CD4-positive, alpha-beta T cell (primary cell): ENCODE results near the gene MXRA5. TPM values are rescaled to one million over a fixed set of nuclear protein-coding genes. Genes with fewer than 3 reads are reported as not detected.

Experiments used
- ATAC-seq: fragments of 200-7000 bp; cut with Tn5 transposase; one replicate; pipeline ENCODE4 v1.10.0; 2022; ENCODE audit warnings: mild to moderate bottlenecking; ENCODE audit not compliant: poor library complexity
- CTCF ChIA-PET: fragments of 350-600 bp; sonication (Branson Sonifier 250); formaldehyde crosslinking; loops from one replicate; lab custom pipeline; 2021; ENCODE audit warnings: antibody characterized with exemption, inconsistent platforms; lab: Charles Lee
- POLR2A ChIA-PET: fragments of 350-600 bp; sonication (Branson Sonifier 250); formaldehyde crosslinking; loops from one replicate; lab custom pipeline; 2021; ENCODE audit warnings: antibody characterized with exemption, inconsistent platforms; lab: Charles Lee
- DNase-seq, 14 experiments: peaks; one replicate each; pipeline ENCODE4 v3.0.0-alpha.2; 2013 to 2020; ENCODE audit warnings: mixed read lengths in 2 of 14
- H3K27ac ChIP-seq, 2 donors: one replicate each; pipeline versions ENCODE4 v1.5.1 to v1.7.0; 2013; ENCODE audit warnings: low read length in 2 of 2, low read depth in 1 of 2, mild to moderate bottlenecking in 1 of 2
- H3K27me3 ChIP-seq, 2 experiments: 1 replicate in 1 of 2; 2 replicates in 1 of 2; pipeline versions ENCODE4 v1.6.1 to v1.7.0; 2013; ENCODE audit warnings: low read length in 2 of 2, control low read depth in 1 of 2, mild to moderate bottlenecking in 1 of 2, moderate library complexity in 1 of 2; ENCODE audit not compliant: insufficient read depth in 2 of 2, control insufficient read depth in 1 of 2
- H3K36me3 ChIP-seq: one replicate; pipeline ENCODE4 v1.6.1; 2013; ENCODE audit warnings: low read length, control low read depth; ENCODE audit not compliant: insufficient read depth
- H3K4me1 ChIP-seq: one replicate; pipeline ENCODE4 v1.6.1; 2013; ENCODE audit warnings: low read length, control low read depth; ENCODE audit not compliant: insufficient read depth
- H3K4me3 ChIP-seq: one replicate; pipeline ENCODE4 v1.5.1; 2013; ENCODE audit warnings: mild to moderate bottlenecking, low read length, moderate library complexity
- H3K9me3 ChIP-seq, 2 experiments: 1 replicate in 1 of 2; 2 replicates in 1 of 2; pipeline versions ENCODE4 v1.6.1 to v1.7.0; 2013; ENCODE audit warnings: low read length in 2 of 2, mild to moderate bottlenecking in 2 of 2, control low read depth in 1 of 2, moderate library complexity in 1 of 2; ENCODE audit not compliant: control insufficient read depth in 1 of 2, insufficient read depth in 1 of 2
- H3K27ac Mint-ChIP-seq: one replicate; pipeline ENCODE4 v1.8.0; 2020; ENCODE audit warnings: mixed read lengths
- H3K27me3 Mint-ChIP-seq: one replicate; pipeline ENCODE4 v1.8.0; 2021; ENCODE audit warnings: mixed read lengths
- H3K36me3 Mint-ChIP-seq: one replicate; pipeline ENCODE4 v1.8.0; 2021; ENCODE audit warnings: low read depth, mixed read lengths
- H3K4me1 Mint-ChIP-seq: one replicate; pipeline ENCODE4 v1.8.0; 2021; ENCODE audit warnings: low read depth, mixed read lengths
- H3K4me3 Mint-ChIP-seq: one replicate; pipeline ENCODE4 v1.8.0; 2020; ENCODE audit warnings: mild to moderate bottlenecking, mixed read lengths
- H3K9me3 Mint-ChIP-seq: one replicate; pipeline ENCODE4 v1.8.0; 2020; ENCODE audit warnings: mixed read lengths
- CTCF ChIP-seq: fragments of 200-600 bp; IDR thresholded peaks from one replicate; pipeline ENCODE4 v1.8.0; 2022; ENCODE audit warnings: antibody characterized with exemption, mild to moderate bottlenecking
- intact Hi-C, 2 experiments: fragments of 100-400 bp; cut with DNase I in 1 of 2; cut with micrococcal nuclease in 1 of 2; formaldehyde crosslinking; loops; one replicate each; pipeline versions ENCODE4 v1.15.1 to v1.9.0; 2023 to 2025; cut with DNase I, micrococcal nuclease
- total RNA-seq, 174 experiments: library from RNA in 2 of 174; stranded (reverse) in 2 of 174; gene quantifications; one replicate each; pipeline ENCODE4 v1.2.3 and lab custom pipeline; 2021 to 2026

The MXRA5 gene
- total RNA-seq, 2 experiments from 2014 or later, result not detected

GRCh38 chrX:3271834-3272186 is 74.6 kb downstream of the MXRA5 start:
- Histone ChIP-seq H3K4me1 (no peaks in the 10 kb centered on the region), H3K27ac (no peak overlapping the region), H3K27me3 (no peaks in the 10 kb centered on the region), H3K9me3 (no peaks in the 10 kb centered on the region), H3K36me3 (no peaks in the 10 kb centered on the region), H3K4me3 (no peak overlapping the region)
- Mint-ChIP-seq H3K4me3 (no peak overlapping the region), H3K9me3 (no peaks in the 10 kb centered on the region), H3K27me3 (no peaks in the 10 kb centered on the region), H3K4me1 (no peaks in the 10 kb centered on the region), H3K36me3 (no peaks in the 10 kb centered on the region), H3K27ac (no peak overlapping the region)
- no peak for ATAC-seq
- intact Hi-C loops, result no loop called here
- POLR2A ChIA-PET, result no interaction called here
- CTCF ChIA-PET, result no interaction called here
- no peak for DNase-seq
- no peak for TF ChIP-seq CTCF

- DNase-seq (no peak), ATAC-seq (no peak)
- H3K27me3 Mint-ChIP-seq, result no peaks in the 10 kb centered on the region
- no peak for TF ChIP-seq CTCF
- no peaks in the 10 kb centered on the region for H3K4me1 Mint-ChIP-seq
- H3K27me3 ChIP-seq, result no peaks in the 10 kb centered on the region
- H3K9me3 ChIP-seq, result no peaks in the 10 kb centered on the region
- no peak overlapping the region for H3K4me3 ChIP-seq
- no peak overlapping the region for H3K27ac ChIP-seq
- CTCF ChIA-PET, result no interaction called here
- H3K27ac Mint-ChIP-seq, result no peak overlapping the region
- intact Hi-C loops, result no loop called here
- POLR2A ChIA-PET, result no interaction called here
- no peak overlapping the region for H3K4me3 Mint-ChIP-seq
- no peaks in the 10 kb centered on the region for H3K36me3 ChIP-seq
- H3K9me3 Mint-ChIP-seq, result peaks cover 2% of the 10 kb centered on the region
- no peaks in the 10 kb centered on the region for H3K4me1 ChIP-seq
- no peaks in the 10 kb centered on the region for H3K36me3 Mint-ChIP-seq
These were observed 75.1 kb downstream of the MXRA5 start for GRCh38 chrX:3271183-3271833.

GRCh38 chrX:3268829-3269228 is 77.6 kb downstream of the MXRA5 start:
- Mint-ChIP-seq H3K4me1 (no peaks in the 10 kb centered on the region), H3K36me3 (no peaks in the 10 kb centered on the region), H3K4me3 (no peak overlapping the region), H3K27me3 (no peaks in the 10 kb centered on the region), H3K9me3 (peaks cover 2% of the 10 kb centered on the region), H3K27ac (no peak overlapping the region)
- no peak for DNase-seq
- no peaks in the 10 kb centered on the region for H3K36me3 ChIP-seq
- H3K27ac ChIP-seq, result no peak overlapping the region
- CTCF ChIA-PET, result no interaction called here
- intact Hi-C loops, result no loop called here
- H3K27me3 ChIP-seq, result no peaks in the 10 kb centered on the region
- H3K4me3 ChIP-seq, result no peak overlapping the region
- H3K9me3 ChIP-seq, result no peaks in the 10 kb centered on the region
- no peaks in the 10 kb centered on the region for H3K4me1 ChIP-seq
- TF ChIP-seq CTCF, result no peak
- ATAC-seq, result no peak
- POLR2A ChIA-PET, result no interaction called here
